T-cell (primary cell): Measurements from ENCODE around the gene CSRP2. TPM values are rescaled to one million over a fixed set of nuclear protein-coding genes. Genes with fewer than 3 reads are reported as not detected.

Source experiments
- ATAC-seq, 4 experiments: fragments of 200-7000 bp in 3 of 4; fragments of 150-1000 bp in 1 of 4; cut with Tn5 transposase; replicated peaks in 1 of 4; 1 replicate in 3 of 4; 2 replicates in 1 of 4; pipeline ENCODE4 v1.10.0; 2021; ENCODE audit warnings: moderate library complexity in 3 of 4, mild to moderate bottlenecking in 2 of 4, moderate number of reproducible peaks in 1 of 4
- CTCF ChIA-PET, 2 donors: fragments of 300-600 bp; sonication (Branson Sonifier 250); formaldehyde crosslinking; loops; one replicate each; lab custom pipeline; 2022; ENCODE audit warnings: antibody characterized with exemption in 2 of 2; lab: Charles Lee
- POLR2A ChIA-PET, 2 donors: fragments of 300-600 bp; sonication (Branson Sonifier 250); formaldehyde crosslinking; loops; one replicate each; lab custom pipeline; 2022; ENCODE audit warnings: antibody characterized with exemption in 2 of 2; lab: Charles Lee
- DNase-seq, 35 experiments: peaks; one replicate each; pipeline versions ENCODE4 v3.0.0 to v3.0.0-alpha.2; 2013 to 2023
- H3K27ac ChIP-seq: one replicate; pipeline ENCODE4 v1.5.1; 2013; ENCODE audit warnings: low read length
- H3K27me3 ChIP-seq, 2 experiments: replicated peaks in 1 of 2; 1 replicate in 1 of 2; 2 replicates in 1 of 2; pipeline versions ENCODE4 v1.6.1 to v1.7.0; 2013; ENCODE audit warnings: low read length in 1 of 2, mixed read lengths in 1 of 2; ENCODE audit not compliant: control insufficient read depth in 2 of 2, insufficient read depth in 2 of 2; ENCODE audit errors: extremely low read depth in 1 of 2
- H3K36me3 ChIP-seq, 2 donors: 1 replicate in 1 of 2; 2 replicates in 1 of 2; pipeline versions ENCODE4 v1.6.1 to v1.7.0; 2013; ENCODE audit warnings: low read length in 1 of 2; ENCODE audit not compliant: control insufficient read depth in 2 of 2, insufficient read depth in 1 of 2; ENCODE audit errors: extremely low read depth in 1 of 2
- H3K4me1 ChIP-seq, 2 experiments: 1 replicate in 1 of 2; 2 replicates in 1 of 2; pipeline versions ENCODE4 v1.6.1 to v1.7.0; 2013; ENCODE audit warnings: low read length in 2 of 2, mixed read lengths in 1 of 2; ENCODE audit not compliant: insufficient read depth in 2 of 2, control insufficient read depth in 1 of 2; ENCODE audit errors: extremely low read depth in 1 of 2
- H3K4me3 ChIP-seq, 2 donors: 1 replicate in 1 of 2; 2 replicates in 1 of 2; pipeline versions ENCODE4 v1.5.1 to v1.7.0; 2013; ENCODE audit warnings: mild to moderate bottlenecking in 2 of 2, low read length in 1 of 2, moderate library complexity in 1 of 2; ENCODE audit not compliant: control insufficient read depth in 1 of 2; ENCODE audit errors: extremely low read depth in 1 of 2
- H3K9me3 ChIP-seq: 2 replicates; pipeline ENCODE4 v1.7.0; 2013
- H3K27ac Mint-ChIP-seq, 2 donors: one replicate each; pipeline ENCODE4 v1.8.0; 2020 to 2021; ENCODE audit warnings: mild to moderate bottlenecking in 2 of 2, mixed read lengths in 2 of 2
- H3K27me3 Mint-ChIP-seq, 2 donors: one replicate each; pipeline ENCODE4 v1.8.0; 2021 to 2022; ENCODE audit warnings: mixed read lengths in 2 of 2
- H3K36me3 Mint-ChIP-seq: one replicate; pipeline ENCODE4 v1.8.0; 2021; ENCODE audit warnings: mixed read lengths
- H3K4me1 Mint-ChIP-seq, 3 donors: one replicate each; pipeline ENCODE4 v1.8.0; 2020 to 2022; ENCODE audit warnings: mixed read lengths in 3 of 3, mild to moderate bottlenecking in 1 of 3
- H3K4me3 Mint-ChIP-seq, 3 donors: one replicate each; pipeline ENCODE4 v1.8.0; 2020 to 2022; ENCODE audit warnings: mild to moderate bottlenecking in 3 of 3, mixed read lengths in 3 of 3, moderate library complexity in 3 of 3
- H3K9me3 Mint-ChIP-seq, 3 donors: one replicate each; pipeline ENCODE4 v1.8.0; 2020 to 2022; ENCODE audit warnings: mixed read lengths in 3 of 3
- WGBS: methylation state at CpG from one replicate; pipeline ENCODE4 v1.1.5; 2013; ENCODE audit warnings: missing lambda C conversion rate; ENCODE audit not compliant: insufficient coverage; 5-methylcytosine and 5-hydroxymethylcytosine counted together
- total RNA-seq, 35 experiments: library from RNA in 6 of 35; stranded (reverse) in 6 of 35; fragments of 120-200 nt in 1 of 35; gene quantifications; one replicate each; pipeline versions ENCODE4 v1.2.1 to v1.2.4 and lab custom pipeline; 2013 to 2026

CSRP2 gene
- total RNA-seq, 5 donors from 2014 or later (not counting 1 experiment from before 2014, with no cell fraction given): 0.19 to 0.50 TPM; not detected in 3

DNA sequence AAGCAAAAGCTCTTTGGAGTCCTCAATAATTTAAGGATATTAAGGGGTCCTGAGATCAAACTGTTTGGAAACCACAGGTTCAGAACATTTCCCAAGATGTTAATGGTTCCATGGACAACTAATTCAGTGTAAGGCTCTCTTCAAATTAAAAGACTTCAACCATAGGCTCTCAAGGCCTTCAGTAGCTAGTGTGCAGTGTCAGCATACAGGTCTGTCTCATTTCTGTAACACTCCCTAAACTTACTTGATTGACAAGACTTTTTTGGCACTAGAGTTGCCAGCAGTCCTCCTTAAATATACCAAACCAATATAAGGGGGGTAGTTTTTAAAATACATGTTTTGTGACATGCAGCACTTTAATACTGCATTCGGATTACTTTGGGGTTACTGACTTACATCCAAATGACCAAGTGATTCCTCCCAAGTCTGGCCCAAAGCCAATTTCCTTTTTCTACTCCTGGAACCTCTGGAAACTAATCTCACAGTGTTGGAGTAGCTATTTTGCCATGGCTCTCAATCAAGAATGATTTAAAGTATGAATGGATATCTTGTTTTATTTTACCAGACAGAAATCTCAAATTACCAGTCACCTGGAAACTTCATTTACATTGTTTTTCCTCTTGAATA, 22.7 kb downstream of the CSRP2 start:
- H3K27me3 ChIP-seq: no peaks in the 10 kb centered on the region
- Mint-ChIP-seq H3K4me1 (no peaks in the 10 kb centered on the region), H3K4me3 (no peak overlapping the region), H3K27me3 (no peaks in the 10 kb centered on the region), H3K9me3 (peaks cover 0 to 7% (median 5%) of the 10 kb centered on the region in 3 donors), H3K36me3 (peaks cover 48% of the 10 kb centered on the region), H3K27ac (no peak overlapping the region)
- no peak overlapping the region for H3K4me3 ChIP-seq
- POLR2A ChIA-PET: no interaction called here
- CTCF ChIA-PET: no interaction called here
- H3K4me1 ChIP-seq: no peaks in the 10 kb centered on the region
- ATAC-seq (no peak), DNase-seq (no peak)
- H3K9me3 ChIP-seq: no peaks in the 10 kb centered on the region
- peaks cover 3 to 6% of the 10 kb centered on the region in 2 donors for H3K36me3 ChIP-seq
- no CpG with 5 or more reads among the region's 1 CpG for WGBS
- H3K27ac ChIP-seq: no peak overlapping the region

DNA sequence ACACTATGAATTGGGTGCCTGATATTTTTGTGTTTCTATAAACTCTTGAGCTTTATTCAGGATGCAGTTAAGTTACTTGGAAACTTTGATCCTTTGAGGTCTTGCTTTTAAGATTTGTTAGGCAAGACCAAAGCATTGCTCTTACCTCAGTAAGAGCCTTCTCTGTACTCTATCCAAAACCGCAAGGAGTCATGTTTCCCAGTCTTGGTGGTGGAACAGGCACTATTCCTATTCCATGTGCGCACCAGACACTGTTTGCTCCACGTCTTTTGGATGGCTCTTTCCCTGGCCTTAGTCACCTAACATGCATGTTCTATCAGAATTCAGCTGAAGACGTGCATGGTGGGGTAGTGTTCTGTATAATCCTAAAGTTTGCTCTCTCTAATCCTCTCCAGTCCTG, 23.5 kb downstream of the CSRP2 start:
- no peaks in the 10 kb centered on the region for H3K4me1 ChIP-seq
- no peaks in the 10 kb centered on the region for H3K4me1 Mint-ChIP-seq
- H3K4me3 Mint-ChIP-seq: no peak overlapping the region
- H3K27ac Mint-ChIP-seq: no peak overlapping the region
- H3K9me3 ChIP-seq: no peaks in the 10 kb centered on the region
- CTCF ChIA-PET: no interaction called here
- peaks cover 54% of the 10 kb centered on the region for H3K36me3 Mint-ChIP-seq
- WGBS: 100% methylated on average over 2 of the region's 4 CpGs
- no peak for ATAC-seq
- H3K27me3 ChIP-seq: no peaks in the 10 kb centered on the region
- POLR2A ChIA-PET: no interaction called here
- no peak for DNase-seq
- no peaks in the 10 kb centered on the region for H3K27me3 Mint-ChIP-seq
- peaks cover 6 to 11% of the 10 kb centered on the region in 2 donors for H3K36me3 ChIP-seq
- H3K9me3 Mint-ChIP-seq: peaks cover 0 to 7% (median 5%) of the 10 kb centered on the region in 3 donors
- H3K27ac ChIP-seq: no peak overlapping the region
- H3K4me3 ChIP-seq: no peak overlapping the region

DNA sequence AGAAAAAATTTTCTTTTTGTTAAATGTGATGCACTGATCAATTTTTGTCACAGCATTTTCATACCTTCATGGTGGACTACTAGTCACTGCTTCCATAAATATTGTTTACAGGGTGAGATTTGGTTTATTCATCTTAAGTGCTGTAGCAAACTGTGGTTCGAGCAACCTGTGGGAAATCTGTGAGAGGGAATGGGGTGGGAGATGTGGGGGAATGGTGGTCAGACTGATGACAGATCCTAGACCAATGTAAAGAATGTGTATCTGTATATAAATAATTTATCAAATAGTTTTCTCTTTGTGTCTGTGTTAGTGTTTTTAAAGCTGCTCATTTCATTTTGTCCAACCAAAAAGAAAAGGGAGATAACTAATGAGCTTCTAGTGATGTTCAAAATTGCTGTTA, 26.7 kb downstream of the CSRP2 start:
- ATAC-seq: no peak
- Mint-ChIP-seq H3K9me3 (peaks cover 0 to 7% (median 5%) of the 10 kb centered on the region in 3 donors), H3K4me1 (no peaks in the 10 kb centered on the region), H3K4me3 (no peak overlapping the region), H3K27ac (no peak overlapping the region), H3K27me3 (no peaks in the 10 kb centered on the region), H3K36me3 (peaks cover 68% of the 10 kb centered on the region)
- Histone ChIP-seq H3K27ac (no peak overlapping the region), H3K4me1 (no peaks in the 10 kb centered on the region), H3K4me3 (no peak overlapping the region), H3K36me3 (peaks cover 6 to 26% of the 10 kb centered on the region in 2 donors), H3K27me3 (no peaks in the 10 kb centered on the region), H3K9me3 (no peaks in the 10 kb centered on the region)
- no peak for DNase-seq
- POLR2A ChIA-PET: interaction anchor here in 1 of 2 donors (0.6 kb wide), 1 partner anchor 507 kb away, joined by 3 read pairs; no protein-coding TSS in a partner anchor
- CTCF ChIA-PET: no interaction called here
- 100% methylated on average over 1 of the region's 1 CpG for WGBS

DNA sequence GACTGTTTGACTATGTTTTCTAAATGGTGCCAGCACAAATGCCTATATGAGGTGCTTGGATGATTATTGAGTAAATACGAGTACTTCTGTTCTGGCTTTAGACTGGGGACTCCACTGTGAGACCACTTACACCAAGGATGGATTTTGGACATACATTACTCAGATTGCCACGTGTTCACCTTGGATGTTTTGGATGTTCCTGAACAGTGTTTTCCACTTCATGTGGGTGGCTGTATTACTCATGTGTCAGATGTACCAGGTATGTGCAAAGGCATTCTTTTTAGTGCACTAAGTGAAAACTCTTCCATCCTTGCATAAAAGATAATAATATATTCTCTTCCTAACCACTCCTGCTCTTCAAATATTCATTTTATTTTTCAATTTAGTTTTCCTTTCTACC, 30.7 kb downstream of the CSRP2 start:
- H3K9me3 ChIP-seq: no peaks in the 10 kb centered on the region
- Mint-ChIP-seq H3K4me1 (no peaks in the 10 kb centered on the region), H3K27me3 (no peaks in the 10 kb centered on the region), H3K4me3 (no peak overlapping the region), H3K9me3 (peaks cover 0 to 2% (median 0%) of the 10 kb centered on the region in 3 donors), H3K27ac (no peak overlapping the region), H3K36me3 (peaks cover 56% of the 10 kb centered on the region)
- no peaks in the 10 kb centered on the region for H3K4me1 ChIP-seq
- H3K27me3 ChIP-seq: no peaks in the 10 kb centered on the region
- DNase-seq: no peak
- H3K27ac ChIP-seq: no peak overlapping the region
- no peak overlapping the region for H3K4me3 ChIP-seq
- H3K36me3 ChIP-seq: peaks cover 0 to 36% of the 10 kb centered on the region in 2 donors
- 100% methylated on average over 1 of the region's 2 CpGs for WGBS
- no peak for ATAC-seq
- POLR2A ChIA-PET: no interaction called here
- CTCF ChIA-PET: interaction anchor here in 1 of 2 donors (0.7 kb wide), 1 partner anchor 382 kb away, joined by 3 read pairs; no protein-coding TSS in a partner anchor

DNA sequence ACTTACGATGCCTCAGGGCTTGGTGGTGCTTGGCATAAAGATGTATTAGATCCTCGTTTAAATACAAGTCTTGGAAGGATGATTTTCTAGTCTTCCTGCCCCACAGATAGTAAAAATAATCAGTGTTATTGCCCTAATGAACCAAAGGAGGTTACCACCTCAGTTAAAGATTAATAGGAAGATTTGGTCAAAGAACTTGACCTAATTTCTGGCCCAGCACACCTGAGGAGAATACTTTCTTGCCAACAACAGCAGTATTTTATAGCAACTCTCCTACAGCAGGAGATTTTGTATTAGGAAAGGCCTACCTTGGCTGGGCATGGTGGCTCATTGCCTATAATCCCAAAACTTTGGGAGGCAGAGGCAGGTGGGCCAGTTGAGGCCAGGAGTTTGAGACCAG, 31.6 kb downstream of the CSRP2 start:
- DNase-seq (no peak), ATAC-seq (no peak)
- CTCF ChIA-PET: no interaction called here
- H3K27ac ChIP-seq: no peak overlapping the region
- Mint-ChIP-seq H3K27me3 (no peaks in the 10 kb centered on the region), H3K27ac (no peak overlapping the region), H3K36me3 (peaks cover 51% of the 10 kb centered on the region), H3K9me3 (no peaks in the 10 kb centered on the region), H3K4me1 (no peaks in the 10 kb centered on the region), H3K4me3 (no peak overlapping the region)
- no peaks in the 10 kb centered on the region for H3K4me1 ChIP-seq
- H3K36me3 ChIP-seq: peaks cover 0 to 38% of the 10 kb centered on the region in 2 donors
- H3K4me3 ChIP-seq: no peak overlapping the region
- WGBS: no CpG with 5 or more reads among the region's 2 CpGs
- POLR2A ChIA-PET: interaction anchor here in 1 of 2 donors (0.6 kb wide), 1 partner anchor 11 kb away, joined by 3 read pairs; no protein-coding TSS in a partner anchor
- H3K9me3 ChIP-seq: no peaks in the 10 kb centered on the region
- no peaks in the 10 kb centered on the region for H3K27me3 ChIP-seq

DNA sequence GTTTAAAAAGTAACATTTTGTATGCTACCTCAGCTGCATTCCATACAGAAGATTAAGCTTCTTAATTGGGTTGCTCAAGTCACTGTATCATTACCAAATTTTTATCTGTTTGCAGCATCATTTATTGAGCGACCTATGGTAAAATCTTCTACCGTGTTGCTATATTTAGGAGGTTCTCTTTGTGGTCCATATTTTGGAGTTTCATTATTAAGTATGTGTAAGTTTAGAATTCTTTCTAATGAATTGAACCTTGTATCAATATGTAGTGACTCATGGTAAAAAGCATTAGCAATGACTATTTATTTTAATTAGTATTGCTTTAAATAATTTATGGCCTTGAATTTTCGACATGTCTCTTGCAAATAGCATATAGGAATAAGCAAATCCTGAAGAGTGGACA, 42.2 kb downstream of the CSRP2 start:
- WGBS: no CpG with 5 or more reads among the region's 3 CpGs
- DNase-seq (no peak), ATAC-seq (no peak)
- POLR2A ChIA-PET: interaction anchor here (0.6 kb wide), 2 partner anchors 10 to 55 kb away, joined by 3 read pairs; no protein-coding TSS in a partner anchor
- Histone ChIP-seq H3K4me3 (no peak overlapping the region), H3K4me1 (no peaks in the 10 kb centered on the region), H3K9me3 (no peaks in the 10 kb centered on the region), H3K27ac (no peak overlapping the region), H3K36me3 (peaks cover 0 to 13% of the 10 kb centered on the region in 2 donors), H3K27me3 (no peaks in the 10 kb centered on the region)
- Mint-ChIP-seq H3K36me3 (peaks cover 29% of the 10 kb centered on the region), H3K27ac (no peak overlapping the region), H3K9me3 (peaks cover 0 to 3% (median 0%) of the 10 kb centered on the region in 3 donors), H3K27me3 (no peaks in the 10 kb centered on the region), H3K4me3 (no peak overlapping the region), H3K4me1 (no peaks in the 10 kb centered on the region)
- CTCF ChIA-PET: no interaction called here
